PC-9 (cell line): ENCODE results near the gene ICAM2. TPM values are rescaled to one million over a fixed set of nuclear protein-coding genes. Genes with fewer than 3 reads are reported as not detected.

ENCODE experiments used
- BruUV-seq: library from RNA; stranded (reverse); fragments of 400-500 nt; replicated peaks from 2 replicates; lab custom pipeline; 2021; lab: Mats Ljungman, UMichigan
- CTCF ChIA-PET: fragments of 300-600 bp; sonication (Branson Sonifier 250); formaldehyde crosslinking; loops from one replicate; lab custom pipeline; 2022; ENCODE audit warnings: antibody characterized with exemption; lab: Charles Lee
- POLR2A ChIA-PET: fragments of 300-600 bp; sonication (Branson Sonifier 250); formaldehyde crosslinking; loops from one replicate; lab custom pipeline; 2022; ENCODE audit warnings: antibody characterized with exemption; ENCODE audit not compliant: unreplicated experiment; lab: Charles Lee
- DNase-seq, 2 experiments: peaks; one replicate each; pipeline versions ENCODE4 v3.0.0 to v3.0.0-alpha.2; 2015 to 2022; ENCODE audit warnings: mixed read lengths in 1 of 2
- H2AFZ ChIP-seq: fragments of 200-600 bp; sonication (generic); 2 replicates; pipeline ENCODE4 v1.8.1; 2017; ENCODE audit warnings: antibody characterized with exemption
- H3F3A ChIP-seq: fragments of 200-600 bp; sonication (generic); 2 replicates; pipeline ENCODE4 v1.8.1; 2017; ENCODE audit warnings: antibody characterized with exemption, mild to moderate bottlenecking, low read depth; ENCODE audit not compliant: insufficient read depth
- H3K27ac ChIP-seq: fragments of 200-600 bp; sonication (generic); 2 replicates; pipeline ENCODE4 v1.6.1; 2016; ENCODE audit warnings: mixed run types
- H3K27me3 ChIP-seq: fragments of 200-600 bp; sonication (generic); 2 replicates; pipeline ENCODE4 v1.6.1; 2016; ENCODE audit warnings: low read depth, mixed run types; ENCODE audit not compliant: insufficient read depth
- H3K36me3 ChIP-seq: fragments of 200-600 bp; sonication (generic); 2 replicates; pipeline ENCODE4 v1.6.1; 2016; ENCODE audit warnings: low read depth, mixed run types
- H3K4me1 ChIP-seq: fragments of 200-600 bp; sonication (generic); replicated peaks from 2 replicates; pipeline ENCODE4 v1.6.1; 2016; ENCODE audit warnings: mixed run types; ENCODE audit not compliant: insufficient read depth
- H3K4me2 ChIP-seq: fragments of 200-600 bp; sonication (generic); 2 replicates; pipeline ENCODE4 v1.6.1; 2017; ENCODE audit warnings: mixed run types
- H3K4me3 ChIP-seq: fragments of 200-600 bp; sonication (generic); 2 replicates; pipeline ENCODE4 v1.6.1; 2016; ENCODE audit warnings: mixed run types
- H3K79me2 ChIP-seq: fragments of 200-600 bp; sonication (generic); 2 replicates; pipeline ENCODE4 v1.6.1; 2017; ENCODE audit warnings: low read depth, mixed run types
- H3K9me2 ChIP-seq: fragments of 200-600 bp; sonication (generic); 2 replicates; pipeline ENCODE4 v1.8.1; 2017; ENCODE audit warnings: mild to moderate bottlenecking; ENCODE audit not compliant: insufficient read depth
- H3K9me3 ChIP-seq: fragments of 200-600 bp; sonication (generic); 2 replicates; pipeline ENCODE4 v1.8.1; 2016; ENCODE audit warnings: low read depth; ENCODE audit not compliant: insufficient read depth
- H4K20me1 ChIP-seq: fragments of 200-600 bp; sonication (generic); 2 replicates; pipeline ENCODE4 v1.8.1; 2017; ENCODE audit not compliant: insufficient read depth
- CTCF ChIP-seq: fragments of 200-600 bp; sonication (generic); conservative IDR thresholded peaks from 2 replicates; pipeline ENCODE4 v1.6.1; 2017; ENCODE audit warnings: mixed run types, antibody characterized with exemption, mild to moderate bottlenecking, moderate library complexity
- EZH2 ChIP-seq: fragments of 200-600 bp; sonication (generic); IDR thresholded peaks from 2 replicates; pipeline ENCODE4 v1.8.0; 2017; ENCODE audit warnings: antibody characterized with exemption, low read depth
- intact Hi-C: fragments of 100-400 bp; cut with micrococcal nuclease; formaldehyde crosslinking; loops from one replicate; pipeline ENCODE4 v1.10.0; 2022; ENCODE audit not compliant: unreplicated experiment
- total RNA-seq: library from RNA; stranded (reverse); gene quantifications from 2 replicates; pipeline ENCODE4 v1.2.3, GENCODE V29; 2021

Gene ICAM2
- total RNA-seq, 1 experiment from 2014 or later, result 7.8 TPM

GRCh38 chr17:63996430-63997182 is 23.8 kb downstream of the ICAM2 start:
- H3K4me3 ChIP-seq, result no peak overlapping the region
- no peak overlapping the region for H3K27ac ChIP-seq
- ChIA-PET POLR2A (no interaction called here), CTCF (interaction anchor here (0.6 to 0.7 kb wide), 3 partner anchors 24 to 77 kb away, joined by 3 read pairs; partner anchors contain the start of gene ICAM2)
- no peaks in the 10 kb centered on the region for H3K9me3 ChIP-seq
- no peak for TF ChIP-seq CTCF
- TF ChIP-seq EZH2, result no peak
- H3K4me2 ChIP-seq, result no peak overlapping the region
- intact Hi-C loops, result no loop called here
- H3K9me2 ChIP-seq, result no peaks in the 10 kb centered on the region
- no TSS peak for BruUV-seq
- no peaks in the 10 kb centered on the region for H3F3A ChIP-seq
- H2AFZ ChIP-seq, result no peak overlapping the region
- no peak for DNase-seq
- H3K27me3 ChIP-seq, result peaks cover 33% of the 10 kb centered on the region
- 0 out of 2 replicates have a peak, but pooled peaks cover 3% of the 10 kb centered on the region for H3K4me1 ChIP-seq
- H3K79me2 ChIP-seq, result no peaks in the 10 kb centered on the region
- no peaks in the 10 kb centered on the region for H3K36me3 ChIP-seq
- H4K20me1 ChIP-seq, result no peaks in the 10 kb centered on the region

GRCh38 chr17:63995626-63996025 is 24.8 kb downstream of the ICAM2 start:
- no peak overlapping the region for H3K4me2 ChIP-seq
- H3K27ac ChIP-seq, result no peak overlapping the region
- ChIA-PET POLR2A (no interaction called here), CTCF (no interaction called here)
- no peak overlapping the region for H3K4me3 ChIP-seq
- BruUV-seq, result no TSS peak
- TF ChIP-seq CTCF, result no peak
- TF ChIP-seq EZH2, result no peak
- no peaks in the 10 kb centered on the region for H3K36me3 ChIP-seq
- no peaks in the 10 kb centered on the region for H3K9me3 ChIP-seq
- H2AFZ ChIP-seq, result no peak overlapping the region
- no peak for DNase-seq
- H3K9me2 ChIP-seq, result no peaks in the 10 kb centered on the region
- H3K79me2 ChIP-seq, result no peaks in the 10 kb centered on the region
- intact Hi-C loops, result no loop called here
- H4K20me1 ChIP-seq, result no peaks in the 10 kb centered on the region
- peaks cover 42% of the 10 kb centered on the region for H3K27me3 ChIP-seq
- H3K4me1 ChIP-seq, result no peaks in the 10 kb centered on the region
- H3F3A ChIP-seq, result no peaks in the 10 kb centered on the region

- Histone ChIP-seq H3K4me3 (no peak overlapping the region), H3K79me2 (no peaks in the 10 kb centered on the region), H3K4me2 (no peak overlapping the region), H3K27me3 (peaks cover 44% of the 10 kb centered on the region), H4K20me1 (no peaks in the 10 kb centered on the region), H3K36me3 (no peaks in the 10 kb centered on the region), H3F3A (no peaks in the 10 kb centered on the region), H3K27ac (no peak overlapping the region), H3K9me2 (no peaks in the 10 kb centered on the region), H2AFZ (no peak overlapping the region), H3K9me3 (no peaks in the 10 kb centered on the region), H3K4me1 (no peaks in the 10 kb centered on the region)
- ChIA-PET POLR2A (no interaction called here), CTCF (interaction anchor here (0.9 kb wide), 1 partner anchor 81 kb away, joined by 4 read pairs; no protein-coding TSS in a partner anchor)
- no peak for DNase-seq
- BruUV-seq, result no TSS peak
- intact Hi-C loops, result no loop called here
- TF ChIP-seq CTCF, result no peak
- no peak for TF ChIP-seq EZH2
These were observed 27.0 kb downstream of the ICAM2 start for GRCh38 chr17:63993368-63993985.
